PC-3 (cell line): Measurements from ENCODE around the gene EDRF1. TPM values are rescaled to one million over a fixed set of nuclear protein-coding genes. Genes with fewer than 3 reads are reported as not detected.

Source experiments
- ATAC-seq: fragments of 200-7000 bp; cut with Tn5 transposase; 2 replicates; pipeline ENCODE4 v1.9.1; 2020; ENCODE audit warnings: mild to moderate bottlenecking, moderate library complexity
- BruUV-seq: library from RNA; stranded (reverse); fragments of 400-500 nt; replicated peaks from 2 replicates; lab custom pipeline; 2021; lab: Mats Ljungman, UMichigan
- CTCF ChIA-PET: fragments of 300-600 bp; sonication (Branson Sonifier 250); formaldehyde crosslinking; loops from one replicate; lab custom pipeline; 2022; ENCODE audit warnings: antibody characterized with exemption; lab: Charles Lee
- POLR2A ChIA-PET: fragments of 300-600 bp; sonication (Branson Sonifier 250); formaldehyde crosslinking; loops from one replicate; lab custom pipeline; 2022; ENCODE audit warnings: antibody characterized with exemption; ENCODE audit not compliant: unreplicated experiment; lab: Charles Lee
- DNase-seq: peaks from one replicate; pipeline ENCODE4 v3.0.0-alpha.2; 2015
- H2AFZ ChIP-seq: fragments of 300-600 bp; sonication (generic); 2 replicates; pipeline ENCODE4 v1.6.0; 2016; ENCODE audit warnings: antibody characterized with exemption, low read length
- H3F3A ChIP-seq: fragments of 300-600 bp; sonication (generic); one replicate; pipeline ENCODE4 v1.6.0; 2017; ENCODE audit warnings: antibody characterized with exemption, low read length, control low read depth, mild to moderate bottlenecking; ENCODE audit not compliant: unreplicated experiment
- H3K27ac ChIP-seq: fragments of 300-600 bp; sonication (generic); 2 replicates; pipeline ENCODE4 v1.5.1; 2016; ENCODE audit warnings: mild to moderate bottlenecking, low read length
- H3K27me3 ChIP-seq: fragments of 300-600 bp; sonication (generic); 2 replicates; pipeline ENCODE4 v1.6.1; 2016; ENCODE audit warnings: low read length, mixed read lengths
- H3K36me3 ChIP-seq: fragments of 300-600 bp; sonication (generic); 2 replicates; pipeline ENCODE4 v1.6.1; 2016; ENCODE audit warnings: low read depth, mixed run types, low read length, mixed read lengths
- H3K4me1 ChIP-seq: fragments of 300-600 bp; sonication (generic); 2 replicates; pipeline ENCODE4 v1.5.1; 2016; ENCODE audit warnings: low read length; ENCODE audit not compliant: insufficient read depth
- H3K4me2 ChIP-seq: fragments of 300-600 bp; sonication (generic); 2 replicates; pipeline ENCODE4 v1.6.0; 2016; ENCODE audit warnings: low read length
- H3K4me3 ChIP-seq: fragments of 300-600 bp; sonication (generic); 2 replicates; pipeline ENCODE4 v1.5.1; 2016; ENCODE audit warnings: mild to moderate bottlenecking, low read length, mixed read lengths
- H3K79me2 ChIP-seq: fragments of 300-600 bp; sonication (generic); 2 replicates; pipeline ENCODE4 v1.6.1; 2017; ENCODE audit warnings: low read length, mixed read lengths
- H3K9ac ChIP-seq: fragments of 300-600 bp; sonication (generic); 2 replicates; pipeline ENCODE4 v1.6.0; 2016; ENCODE audit warnings: mild to moderate bottlenecking, low read length
- H3K9me2 ChIP-seq: fragments of 300-600 bp; sonication (generic); replicated peaks from 2 replicates; pipeline ENCODE4 v1.6.1; 2016; ENCODE audit warnings: mixed run types, low read length, mixed read lengths
- H3K9me3 ChIP-seq: fragments of 300-600 bp; sonication (generic); 2 replicates; pipeline ENCODE4 v1.6.1; 2016; ENCODE audit warnings: low read length, mixed read lengths
- H4K20me1 ChIP-seq: fragments of 300-600 bp; sonication (generic); 2 replicates; pipeline ENCODE4 v1.6.1; 2016; ENCODE audit warnings: low read length, mixed read lengths
- EZH2 ChIP-seq: fragments of 300-600 bp; sonication (generic); IDR thresholded peaks from one replicate; pipeline ENCODE4 v1.6.1; 2017; ENCODE audit warnings: antibody characterized with exemption, mild to moderate bottlenecking, low read length; ENCODE audit not compliant: unreplicated experiment
- EZH2phosphoT487 ChIP-seq: fragments of 300-600 bp; sonication (generic); IDR thresholded peaks from 2 replicates; pipeline ENCODE4 v1.6.1; 2018; ENCODE audit warnings: mild to moderate bottlenecking, antibody characterized with exemption, low read length, borderline replicate concordance
- intact Hi-C: fragments of 100-400 bp; cut with micrococcal nuclease; formaldehyde crosslinking; loops from 2 replicates; pipeline ENCODE4 v1.9.0; 2023
- total RNA-seq: library from RNA; depleted of rRNA; stranded (reverse); fragments of >200 nt; gene quantifications from 2 replicates; pipeline ENCODE4 v1.2.3, GENCODE V29; 2014
- TF ChIP-seq, protein P1 (sequence below): fragments of 300-600 bp; sonication (generic); conservative IDR thresholded peaks from 2 replicates; pipeline ENCODE4 v1.5.1; 2017; ENCODE audit warnings: antibody characterized with exemption, low read depth, mild to moderate bottlenecking, low read length

The EDRF1 gene
- total RNA-seq, 1 experiment from 2014 or later: 17.7 TPM

DNA sequence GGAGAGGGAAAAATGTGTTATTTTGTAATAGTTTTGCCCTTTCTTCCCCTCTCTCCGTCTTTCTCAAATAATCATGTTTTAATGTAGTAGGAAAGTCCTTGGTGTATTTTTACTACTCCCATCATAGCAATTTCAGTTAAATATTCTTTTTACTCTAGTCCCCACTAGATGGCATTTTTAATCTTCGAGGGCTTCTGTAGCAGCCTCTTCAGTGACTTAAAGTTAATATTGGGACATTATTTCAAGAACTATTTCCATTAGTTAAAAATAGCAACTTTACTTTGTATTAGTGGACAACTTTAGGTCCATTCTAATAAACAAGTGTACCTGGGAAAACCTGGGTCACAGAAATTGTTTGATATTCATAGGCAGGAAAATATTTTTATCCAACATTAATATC is 23.0 kb downstream of the EDRF1 start:
- CTCF ChIA-PET: no interaction called here
- no peaks in the 10 kb centered on the region for H3K9me3 ChIP-seq
- no peaks in the 10 kb centered on the region for H3K4me1 ChIP-seq
- no peak overlapping the region for H3K4me2 ChIP-seq
- BruUV-seq: no TSS peak
- no peaks in the 10 kb centered on the region for H4K20me1 ChIP-seq
- no peak overlapping the region for H3K4me3 ChIP-seq
- POLR2A ChIA-PET: interaction anchor here (0.7 kb wide), 1 partner anchor 13 kb away, joined by 3 read pairs; no protein-coding TSS in a partner anchor
- no peak overlapping the region for H2AFZ ChIP-seq
- H3F3A ChIP-seq: no peaks in the 10 kb centered on the region
- peaks cover 62% of the 10 kb centered on the region for H3K36me3 ChIP-seq
- no peak overlapping the region for H3K27ac ChIP-seq
- DNase-seq: peak; percentile 29
- no peaks in the 10 kb centered on the region for H3K9me2 ChIP-seq
- no peaks in the 10 kb centered on the region for H3K27me3 ChIP-seq
- ATAC-seq: peak; percentile 54; the same call in 1 of the 2 replicates
- TF ChIP-seq, protein P1, sequence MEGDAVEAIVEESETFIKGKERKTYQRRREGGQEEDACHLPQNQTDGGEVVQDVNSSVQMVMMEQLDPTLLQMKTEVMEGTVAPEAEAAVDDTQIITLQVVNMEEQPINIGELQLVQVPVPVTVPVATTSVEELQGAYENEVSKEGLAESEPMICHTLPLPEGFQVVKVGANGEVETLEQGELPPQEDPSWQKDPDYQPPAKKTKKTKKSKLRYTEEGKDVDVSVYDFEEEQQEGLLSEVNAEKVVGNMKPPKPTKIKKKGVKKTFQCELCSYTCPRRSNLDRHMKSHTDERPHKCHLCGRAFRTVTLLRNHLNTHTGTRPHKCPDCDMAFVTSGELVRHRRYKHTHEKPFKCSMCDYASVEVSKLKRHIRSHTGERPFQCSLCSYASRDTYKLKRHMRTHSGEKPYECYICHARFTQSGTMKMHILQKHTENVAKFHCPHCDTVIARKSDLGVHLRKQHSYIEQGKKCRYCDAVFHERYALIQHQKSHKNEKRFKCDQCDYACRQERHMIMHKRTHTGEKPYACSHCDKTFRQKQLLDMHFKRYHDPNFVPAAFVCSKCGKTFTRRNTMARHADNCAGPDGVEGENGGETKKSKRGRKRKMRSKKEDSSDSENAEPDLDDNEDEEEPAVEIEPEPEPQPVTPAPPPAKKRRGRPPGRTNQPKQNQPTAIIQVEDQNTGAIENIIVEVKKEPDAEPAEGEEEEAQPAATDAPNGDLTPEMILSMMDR: peak; percentile 39; the same call in 1 of the 2 replicates
- no peak for TF ChIP-seq EZH2
- no peaks in the 10 kb centered on the region for H3K79me2 ChIP-seq
- no peak overlapping the region for H3K9ac ChIP-seq
- intact Hi-C loops: no loop called here

DNA sequence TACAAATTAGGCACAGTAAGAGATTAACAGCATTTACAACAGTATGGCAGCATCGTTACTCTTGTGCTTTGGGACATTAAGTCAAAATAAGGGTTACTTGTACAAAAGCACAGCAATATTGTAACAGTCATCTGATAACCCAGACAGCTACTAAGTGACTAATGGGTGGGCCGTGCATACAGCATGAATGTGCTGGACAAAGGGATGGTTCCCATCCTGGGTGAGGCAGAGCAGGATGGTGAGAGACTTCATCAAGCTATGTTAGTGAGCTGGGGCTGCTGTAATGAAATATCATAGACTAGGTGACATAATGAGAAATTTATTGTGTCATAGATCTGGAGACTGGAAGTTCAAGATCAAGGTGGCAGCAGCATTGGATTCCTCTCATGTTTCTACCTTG is 25.4 kb downstream of the EDRF1 start:
- Histone ChIP-seq H3K36me3 (peaks cover 47% of the 10 kb centered on the region), H3K4me3 (no peak overlapping the region), H3K9me3 (no peaks in the 10 kb centered on the region), H3K27me3 (no peaks in the 10 kb centered on the region), H4K20me1 (no peaks in the 10 kb centered on the region), H2AFZ (no peak overlapping the region), H3K4me1 (no peaks in the 10 kb centered on the region), H3K9me2 (no peaks in the 10 kb centered on the region), H3F3A (no peaks in the 10 kb centered on the region), H3K9ac (no peak overlapping the region), H3K27ac (no peak overlapping the region), H3K79me2 (no peaks in the 10 kb centered on the region), H3K4me2 (no peak overlapping the region)
- ATAC-seq (no peak), DNase-seq (no peak)
- TF ChIP-seq, protein P1: no peak
- no peak for TF ChIP-seq EZH2phosphoT487
- no peak for TF ChIP-seq EZH2
- ChIA-PET POLR2A (no interaction called here), CTCF (no interaction called here)
- BruUV-seq: no TSS peak
- intact Hi-C loops: no loop called here

DNA sequence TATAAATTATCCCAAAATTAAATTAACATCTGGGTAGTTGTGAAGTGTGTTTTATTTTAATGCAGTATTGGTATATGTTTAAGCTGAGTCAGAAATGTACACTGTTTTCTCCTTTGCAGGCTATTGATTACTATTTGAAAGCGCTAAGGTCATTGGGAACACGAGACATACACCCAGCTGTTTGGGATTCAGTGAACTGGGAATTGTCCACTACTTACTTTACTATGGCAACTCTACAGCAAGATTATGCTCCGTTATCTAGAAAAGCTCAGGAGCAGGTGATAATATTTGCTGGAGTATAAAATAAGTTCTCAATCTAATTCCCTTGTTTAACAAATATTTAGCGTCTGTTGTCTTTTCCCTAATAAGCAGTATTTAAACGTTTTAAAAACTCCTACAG is 27.9 kb downstream of the EDRF1 start:
- no peak for ATAC-seq
- intact Hi-C loops: no loop called here
- H3K4me2 ChIP-seq: no peak overlapping the region
- DNase-seq: no peak
- no TSS peak for BruUV-seq
- H3K27me3 ChIP-seq: no peaks in the 10 kb centered on the region
- no peak overlapping the region for H3K27ac ChIP-seq
- no peaks in the 10 kb centered on the region for H3K9me2 ChIP-seq
- no peaks in the 10 kb centered on the region for H3F3A ChIP-seq
- no peaks in the 10 kb centered on the region for H3K4me1 ChIP-seq
- POLR2A ChIA-PET: no interaction called here
- H3K79me2 ChIP-seq: no peaks in the 10 kb centered on the region
- H3K9me3 ChIP-seq: no peaks in the 10 kb centered on the region
- TF ChIP-seq EZH2 (no peak), EZH2phosphoT487 (no peak)
- TF ChIP-seq, protein P1: no peak
- CTCF ChIA-PET: no interaction called here
- H3K4me3 ChIP-seq: no peak overlapping the region
- peaks cover 36% of the 10 kb centered on the region for H3K36me3 ChIP-seq
- H4K20me1 ChIP-seq: no peaks in the 10 kb centered on the region
- H3K9ac ChIP-seq: no peak overlapping the region
- H2AFZ ChIP-seq: no peak overlapping the region
